SK-N-SH (cell line): ENCODE data around the gene PDE4D. TPM values are rescaled to one million over a fixed set of nuclear protein-coding genes. Genes with fewer than 3 reads are reported as not detected.

Source experiments
- CTCF ChIA-PET: fragments of 300-600, 350-600 bp; formaldehyde crosslinking; extraction: SDS; loops from one replicate; lab custom pipeline; 2021; lab: Yijun Ruan, JAX
- POLR2A ChIA-PET: fragments of 350-600 bp; sonication (Branson Sonifier 250); formaldehyde crosslinking; extraction: SDS; loops from one replicate; lab custom pipeline; 2020; ENCODE audit warnings: antibody characterized with exemption, inconsistent platforms; lab: Yijun Ruan, JAX
- DNase-seq: peaks from one replicate; pipeline ENCODE4 v3.0.0; 2012
- H2AFZ ChIP-seq: fragments of 200-600 bp; sonication (generic); 2 replicates; pipeline ENCODE4 v1.8.1; 2016; ENCODE audit warnings: antibody characterized with exemption, mild to moderate bottlenecking, low read depth
- H3F3A ChIP-seq: fragments of 200-600 bp; sonication (generic); replicated peaks from 2 replicates; pipeline ENCODE3; 2016; ENCODE audit warnings: antibody characterized with exemption, mild to moderate bottlenecking; ENCODE audit not compliant: insufficient read depth
- H3K27ac ChIP-seq, 2 experiments: fragments of 200-500 bp in 1 of 2; fragments of 200-600 bp in 1 of 2; sonication (Bioruptor generic) in 1 of 2; sonication (generic), shearing (Covaris generic) in 1 of 2; 2 replicates each; pipeline versions ENCODE4 v1.5.1 to v1.6.1; 2014 to 2016; ENCODE audit warnings: low read depth in 2 of 2, inconsistent platforms in 1 of 2, low read length in 1 of 2, mild to moderate bottlenecking in 1 of 2, mixed read lengths in 1 of 2
- H3K27me3 ChIP-seq: fragments of 200-600 bp; sonication (generic), shearing (Covaris generic); 2 replicates; pipeline ENCODE4 v1.6.1; 2016; ENCODE audit warnings: mixed run types; ENCODE audit not compliant: insufficient read depth
- H3K36me3 ChIP-seq, 2 experiments: fragments of 200-500 bp in 1 of 2; fragments of 200-600 bp in 1 of 2; sonication (Bioruptor generic) in 1 of 2; sonication (generic) in 1 of 2; replicated peaks in 1 of 2; 2 replicates each; pipeline versions ENCODE3 to v1.5.1; 2014 to 2016; ENCODE audit warnings: low read length in 1 of 2, mild to moderate bottlenecking in 1 of 2; ENCODE audit not compliant: insufficient read depth in 2 of 2, control insufficient read depth in 1 of 2
- H3K4me1 ChIP-seq, 2 experiments: fragments of 200-500 bp in 1 of 2; fragments of 200-600 bp in 1 of 2; sonication (Bioruptor generic) in 1 of 2; sonication (generic), shearing (Covaris generic) in 1 of 2; 2 replicates each; pipeline versions ENCODE4 v1.5.1 to v1.6.1; 2014 to 2016; ENCODE audit warnings: low read depth in 1 of 2, low read length in 1 of 2, mixed run types in 1 of 2; ENCODE audit not compliant: insufficient read depth in 2 of 2, control insufficient read depth in 1 of 2
- H3K4me2 ChIP-seq: fragments of 200-600 bp; sonication (generic), shearing (Covaris generic); 2 replicates; pipeline ENCODE4 v1.6.1; 2017; ENCODE audit warnings: mixed run types
- H3K4me3 ChIP-seq, 2 experiments: fragments of 200-500 bp in 1 of 2; fragments of 200-600 bp in 1 of 2; sonication (Bioruptor generic) in 1 of 2; sonication (generic), shearing (Covaris generic) in 1 of 2; 2 replicates each; pipeline versions ENCODE4 v1.5.1 to v1.8.1; 2014 to 2016; ENCODE audit warnings: low read depth in 2 of 2, inconsistent platforms in 1 of 2, low read length in 1 of 2, mild to moderate bottlenecking in 1 of 2, mixed read lengths in 1 of 2, moderate library complexity in 1 of 2
- H3K79me2 ChIP-seq: fragments of 200-600 bp; sonication (generic); 2 replicates; pipeline ENCODE4 v1.8.1; 2017; ENCODE audit warnings: mild to moderate bottlenecking; ENCODE audit not compliant: insufficient read depth
- H3K9ac ChIP-seq: fragments of 200-600 bp; sonication (generic); 2 replicates; pipeline ENCODE4 v1.6.1; 2017; ENCODE audit warnings: mixed run types
- H3K9me2 ChIP-seq: fragments of 200-600 bp; sonication (generic); 2 replicates; pipeline ENCODE4 v1.6.1; 2017; ENCODE audit warnings: mixed run types
- H3K9me3 ChIP-seq: fragments of 200-600 bp; sonication (generic); 2 replicates; pipeline ENCODE4 v1.6.1; 2017; ENCODE audit warnings: mixed run types, mild to moderate bottlenecking, moderate library complexity
- H4K20me1 ChIP-seq: fragments of 200-600 bp; sonication (generic); 2 replicates; pipeline ENCODE4 v1.6.1; 2017; ENCODE audit warnings: mild to moderate bottlenecking, mixed run types; ENCODE audit not compliant: insufficient read depth
- CTCF ChIP-seq: fragments of 200-600 bp; sonication (generic); IDR thresholded peaks from 2 replicates; pipeline ENCODE4 v1.6.1; 2017; ENCODE audit warnings: antibody characterized with exemption, mild to moderate bottlenecking, moderate library complexity
- EP300 ChIP-seq, 2 experiments: IDR thresholded peaks; 2 replicates each; pipeline versions ENCODE4 v1.4.0 to v1.6.1; 2012; ENCODE audit warnings: borderline replicate concordance in 1 of 2, low read depth in 1 of 2, low read length in 1 of 2
- FOXJ3 ChIP-seq: sonication (generic); formaldehyde crosslinking; IDR thresholded peaks from 2 replicates; pipeline ENCODE4 v1.5.1; 2020; ENCODE audit warnings: mild to moderate bottlenecking, missing genetic modification reagents
- GABPA ChIP-seq: IDR thresholded peaks from 2 replicates; pipeline ENCODE4 v1.4.0; 2012; ENCODE audit warnings: low read depth, mild to moderate bottlenecking
- GATA2 ChIP-seq: sonication (generic); formaldehyde crosslinking; IDR thresholded peaks from 2 replicates; pipeline ENCODE4 v1.5.0; 2020; ENCODE audit warnings: mild to moderate bottlenecking, missing genetic modification reagents
- JUND ChIP-seq: IDR thresholded peaks from 2 replicates; pipeline ENCODE4 v1.4.0; 2012
- MEF2A ChIP-seq: IDR thresholded peaks from 2 replicates; pipeline ENCODE4 v1.4.0; 2012; ENCODE audit warnings: low read depth, borderline replicate concordance
- MXI1 ChIP-seq: IDR thresholded peaks from 2 replicates; pipeline ENCODE4 v1.6.1; 2012; ENCODE audit warnings: mild to moderate bottlenecking, low read depth, low read length, improper control_type of control experiment
- NFIC ChIP-seq: IDR thresholded peaks from 2 replicates; pipeline ENCODE4 v1.4.0; 2012; ENCODE audit warnings: borderline replicate concordance
- NRF1 ChIP-seq: IDR thresholded peaks from 2 replicates; pipeline ENCODE4 v1.6.1; 2012; ENCODE audit warnings: low read depth, mild to moderate bottlenecking, low read length
- RAD21 ChIP-seq: IDR thresholded peaks from 2 replicates; pipeline ENCODE4 v1.6.1; 2012; ENCODE audit warnings: mild to moderate bottlenecking, low read length
- REST ChIP-seq: IDR thresholded peaks from 2 replicates; pipeline ENCODE4 v1.6.1; 2012; ENCODE audit warnings: mild to moderate bottlenecking, low read depth, low read length, moderate library complexity
- RFX5 ChIP-seq: IDR thresholded peaks from 2 replicates; pipeline ENCODE4 v1.6.1; 2012; ENCODE audit warnings: mild to moderate bottlenecking, improper control_type of control experiment, low read length
- RXRA ChIP-seq: IDR thresholded peaks from 2 replicates; pipeline ENCODE4 v1.4.0; 2012; ENCODE audit warnings: low read depth, mild to moderate bottlenecking, borderline replicate concordance
- SMC3 ChIP-seq: IDR thresholded peaks from 2 replicates; pipeline ENCODE4 v1.6.1; 2012; ENCODE audit warnings: low read depth, low read length, improper control_type of control experiment
- TAF1 ChIP-seq: IDR thresholded peaks from 2 replicates; pipeline ENCODE4 v1.6.1; 2012; ENCODE audit warnings: low read depth, mild to moderate bottlenecking, low read length, moderate library complexity, borderline replicate concordance
- TCF12 ChIP-seq: IDR thresholded peaks from 2 replicates; pipeline ENCODE4 v1.4.0; 2012
- USF1 ChIP-seq: IDR thresholded peaks from 2 replicates; pipeline ENCODE4 v1.4.0; 2012; ENCODE audit warnings: low read depth, borderline replicate concordance
- YY1 ChIP-seq: IDR thresholded peaks from 2 replicates; pipeline ENCODE4 v1.4.0; 2012; ENCODE audit warnings: low read depth, mild to moderate bottlenecking
- WGBS: methylation state at CpG from one replicate; pipeline ENCODE4 v1.1.6; 2017; ENCODE audit warnings: low lambda C conversion rate; 5-methylcytosine and 5-hydroxymethylcytosine counted together
- polyA plus RNA-seq, 3 experiments: library from polyadenylated mRNA; depleted of rRNA; stranded (reverse); fragments of >200 nt; gene quantifications; 2 replicates each; pipeline ENCODE4 v1.2.3, GENCODE V29; 2012

Gene PDE4D
- polyA plus RNA-seq, 1 of the 3 experiments (the other 2 are of a cell fraction) = 2.4 TPM

GRCh38 chr5:59462956-59463355 lies 430.6 kb downstream of the PDE4D start:
- TF ChIP-seq RFX5 (no peak), RXRA (no peak), TAF1 (no peak), MEF2A (no peak), CTCF (no peak), SMC3 (no peak), EP300 (IDR thresholded peaks at IDR 0.05; ENCODE audit: borderline replicate concordance in 1 of 2, low read depth in 1 of 2, low read length in 1 of 2) (no peak), JUND (no peak)
- Histone ChIP-seq H3K9me2 (no peaks in the 10 kb centered on the region), H3F3A (no peaks in the 10 kb centered on the region), H3K79me2 (no peaks in the 10 kb centered on the region), H3K27ac (no peak overlapping the region), H3K27me3 (no peaks in the 10 kb centered on the region), H3K4me1 (peaks cover 0 to 13% of the 10 kb centered on the region in 2 experiments; a peak in 2 of 4 replicates), H4K20me1 (no peaks in the 10 kb centered on the region), H3K4me2 (no peak overlapping the region), H3K36me3 (no peaks in the 10 kb centered on the region), H3K9me3 (no peaks in the 10 kb centered on the region), H3K4me3 (no peak overlapping the region), H2AFZ (no peak overlapping the region), H3K9ac (no peak overlapping the region)
- ChIA-PET POLR2A (no interaction called here), CTCF (no interaction called here)
- 97% methylated on average over 1 of the region's 1 CpG for WGBS
- no peak for DNase-seq

GRCh38 chr5:59460368-59461153 lies 433.0 kb downstream of the PDE4D start:
- 74% methylated on average over 4 of the region's 4 CpGs for WGBS
- no peaks in the 10 kb centered on the region for H3K79me2 ChIP-seq
- H3K4me3 ChIP-seq = no peak overlapping the region
- no peak overlapping the region for H3K4me2 ChIP-seq
- H2AFZ ChIP-seq = no peak overlapping the region
- H3K9ac ChIP-seq = no peak overlapping the region
- H3F3A ChIP-seq = no peaks in the 10 kb centered on the region
- no peaks in the 10 kb centered on the region for H3K27me3 ChIP-seq
- POLR2A ChIA-PET = no interaction called here
- TF ChIP-seq REST (no peak), USF1 (no peak), GABPA (no peak), NFIC (no peak), CTCF (no peak), GATA2 (CRISPR knock-in tag) (no peak), SMC3 (no peak), TCF12 (no peak), FOXJ3 (CRISPR knock-in tag) (no peak), NRF1 (no peak), MXI1 (no peak), RXRA (no peak), RAD21 (no peak), JUND (no peak), YY1 (no peak)
- CTCF ChIA-PET = no interaction called here
- H3K4me1 ChIP-seq = peaks cover 0 to 6% of the 10 kb centered on the region in 2 experiments; a peak in 1 of 4 replicates
- no peaks in the 10 kb centered on the region for H3K9me3 ChIP-seq
- no peaks in the 10 kb centered on the region for H3K36me3 ChIP-seq
- DNase-seq = no peak
- no peak overlapping the region; a peak in 1 of 4 replicates for H3K27ac ChIP-seq
- H3K9me2 ChIP-seq = no peaks in the 10 kb centered on the region
- H4K20me1 ChIP-seq = no peaks in the 10 kb centered on the region
